ENCODE results near the gene CARHSP1.
"Not testable (repeated sequence)": the region's sequence is repeated elsewhere in the genome, so short reads cannot be mapped to it uniquely, and the experiment has no call there.

Gene CARHSP1

DNA sequence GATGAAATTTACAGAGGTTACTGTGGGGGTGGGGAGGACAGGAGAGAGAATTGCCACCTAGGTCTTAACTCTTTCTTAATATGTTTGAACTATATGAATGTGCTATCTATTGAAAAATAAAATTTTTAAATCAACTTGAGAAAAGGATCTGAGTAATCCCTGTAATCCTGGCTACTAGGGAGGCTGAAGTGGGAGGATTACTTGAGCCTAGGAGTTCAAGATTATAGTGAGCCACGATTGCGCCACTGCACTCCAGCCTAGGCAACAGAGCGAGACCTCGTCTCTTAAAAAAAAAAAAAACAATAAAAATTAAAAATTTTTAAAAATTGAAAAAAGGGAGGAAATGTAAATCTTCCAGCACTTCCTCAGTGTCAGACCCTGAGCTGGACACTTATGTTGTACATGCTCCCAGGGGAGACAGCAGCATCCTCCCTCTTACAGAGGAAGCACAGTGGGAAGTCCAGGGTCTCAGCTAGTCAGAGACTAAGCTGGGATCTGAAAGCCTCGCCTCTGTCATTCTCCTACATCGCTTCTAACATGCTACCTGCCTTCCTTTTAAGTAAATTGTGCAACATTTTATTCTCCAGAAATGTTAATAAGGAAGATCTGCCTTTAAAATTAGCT is 49.3 kb downstream of the CARHSP1 start:
- no peak for DNase-seq

- DNase-seq = no peak
Measured at GRCh38 chr16:8818504-8819270, 50.1 kb downstream of the CARHSP1 start.

DNA sequence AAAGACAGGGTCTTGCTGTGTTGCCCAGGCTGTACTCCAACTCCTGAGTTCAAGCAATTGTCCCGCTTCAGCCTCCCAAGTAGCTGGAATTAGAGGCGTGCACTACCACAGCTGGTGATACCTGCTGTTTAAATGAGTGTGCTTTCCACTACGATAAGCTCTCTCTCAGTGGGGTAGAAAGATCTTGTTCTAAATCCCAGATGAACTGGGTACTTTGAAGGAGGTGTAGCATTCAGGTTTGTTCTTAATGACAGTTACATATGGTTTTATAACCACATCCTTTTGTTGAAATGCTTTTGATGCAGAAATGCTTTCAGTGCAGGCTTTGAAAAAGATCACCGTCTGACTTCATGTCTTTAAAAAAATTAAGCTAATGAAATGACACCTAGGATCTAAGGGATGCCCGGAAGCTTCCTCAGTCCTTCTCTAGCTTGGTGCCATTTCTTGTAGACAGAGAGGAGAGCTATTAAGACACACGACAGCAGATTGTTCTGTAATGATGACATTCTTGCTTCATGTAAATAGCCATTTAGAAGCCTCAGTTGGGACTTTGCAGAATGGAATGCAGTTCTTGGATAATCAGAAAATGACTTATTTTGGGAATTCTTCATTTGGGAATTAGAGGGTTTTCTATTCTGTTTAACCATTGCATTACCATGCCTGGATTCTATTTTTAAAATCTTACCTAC is 51.7 kb downstream of the CARHSP1 start:
- DNase-seq = no peak

GRCh38 chr16:8814095-8814806 is 54.6 kb downstream of the CARHSP1 start:
- no peak for DNase-seq

GRCh38 chr16:8812162-8812843 is 56.5 kb downstream of the CARHSP1 start:
- DNase-seq = no peak

- DNase-seq = no peak
Measured at GRCh38 chr16:8808613-8809353, 60.0 kb downstream of the CARHSP1 start.

DNA sequence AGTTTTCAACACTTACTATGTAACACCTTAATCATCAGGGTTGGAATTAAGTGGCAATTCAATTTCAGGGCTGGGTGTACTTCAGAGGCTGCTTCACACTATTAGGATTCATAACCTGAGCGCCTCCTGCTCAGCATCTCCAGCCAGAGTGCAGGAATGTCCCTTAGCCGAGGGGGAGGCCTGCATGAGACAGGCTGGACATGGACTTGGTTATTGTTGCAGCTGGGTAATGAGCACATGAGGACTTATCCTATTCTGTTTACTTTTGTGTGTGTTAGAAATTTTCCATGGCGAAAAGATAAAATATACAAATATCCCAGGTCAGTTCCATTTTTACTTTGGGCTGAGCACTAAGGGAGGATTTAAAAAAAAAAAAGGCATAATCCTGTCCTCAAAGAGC is 60.8 kb downstream of the CARHSP1 start:
- DNase-seq = no peak

GRCh38 chr16:8807189-8807588 is 61.6 kb downstream of the CARHSP1 start:
- no peak for DNase-seq

DNA sequence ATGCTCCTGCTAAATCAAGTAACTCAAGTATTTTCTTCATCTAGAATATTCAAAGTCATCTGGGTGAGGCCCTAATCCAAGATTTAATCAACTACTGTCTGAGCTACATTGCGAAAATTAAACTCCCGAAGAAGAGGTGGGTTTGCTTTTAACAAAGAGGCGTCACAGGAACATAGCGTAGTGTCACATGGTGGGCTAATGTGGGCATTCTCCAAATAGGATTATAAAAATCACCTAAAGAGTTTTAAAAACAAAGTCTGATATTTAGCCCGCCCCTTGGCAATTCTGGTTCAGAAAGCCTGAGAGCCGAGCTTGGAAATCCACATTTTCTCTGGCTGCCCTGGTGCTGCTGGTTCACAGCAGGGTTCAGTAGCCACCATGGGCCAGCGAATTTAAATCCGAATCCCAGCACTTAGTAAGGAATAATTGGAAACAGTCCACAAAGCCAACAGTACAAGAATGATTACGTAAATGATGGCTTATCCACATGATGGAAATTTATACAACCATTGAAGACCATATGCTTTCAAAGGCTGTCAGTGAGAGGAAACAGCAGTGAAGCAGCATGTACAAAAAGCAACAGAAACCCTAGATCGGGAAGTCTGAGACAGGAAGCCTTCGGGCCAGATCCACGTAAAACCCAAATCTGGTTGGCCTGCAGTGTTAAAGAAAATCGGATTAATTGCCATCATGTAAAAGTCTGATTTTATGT is 62.4 kb downstream of the CARHSP1 start:
- DNase-seq = no peak

DNA sequence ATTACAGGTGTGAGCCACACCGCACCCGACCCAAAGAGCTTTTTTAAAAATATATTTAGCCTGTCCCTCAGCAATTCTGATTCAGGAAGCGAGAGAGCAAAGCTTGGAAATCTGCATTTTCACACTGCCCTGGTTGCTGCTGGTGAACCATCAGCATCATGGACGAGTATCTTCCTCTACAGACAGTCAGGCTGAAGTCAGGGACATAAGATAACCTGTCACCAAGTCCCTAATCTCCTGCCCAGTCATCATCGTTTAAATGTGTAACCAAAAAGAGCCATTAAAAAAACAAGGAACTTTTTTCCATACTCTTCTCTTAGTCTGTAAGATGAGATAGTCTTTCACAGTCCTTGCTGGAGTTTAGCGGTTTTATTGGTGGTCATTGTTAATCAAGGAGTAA is 64.5 kb downstream of the CARHSP1 start:
- DNase-seq = no peak

- DNase-seq = not testable (repeated sequence)
Measured at GRCh38 chr16:8803733-8804132, 65.1 kb downstream of the CARHSP1 start.
